Caki2 (cell line): ENCODE data around the gene STUM. TPM values are rescaled to one million over a fixed set of nuclear protein-coding genes. Genes with fewer than 3 reads are reported as not detected.

Experiments used
- DNase-seq: peaks from one replicate; pipeline ENCODE4 v3.0.0-alpha.2; 2015; ENCODE audit warnings: low read depth
- in situ Hi-C: cut with HindIII; loops from 2 replicates; pipeline ENCODE4 v1.10.0; 2016; ENCODE audit warnings: low sequenced_read_pairs, low pct_unique_long_range_greater_than_20kb, mixed read lengths
- total RNA-seq: library from RNA; depleted of rRNA; stranded (reverse); fragments of >200 nt; shearing (Covaris generic); gene quantifications from 2 replicates; pipeline ENCODE4 v1.2.3, GENCODE V29; 2014; ENCODE audit warnings: low replicate concordance; rRNA removed

Gene STUM
- total RNA-seq, 1 experiment from 2014 or later, result not detected

DNA sequence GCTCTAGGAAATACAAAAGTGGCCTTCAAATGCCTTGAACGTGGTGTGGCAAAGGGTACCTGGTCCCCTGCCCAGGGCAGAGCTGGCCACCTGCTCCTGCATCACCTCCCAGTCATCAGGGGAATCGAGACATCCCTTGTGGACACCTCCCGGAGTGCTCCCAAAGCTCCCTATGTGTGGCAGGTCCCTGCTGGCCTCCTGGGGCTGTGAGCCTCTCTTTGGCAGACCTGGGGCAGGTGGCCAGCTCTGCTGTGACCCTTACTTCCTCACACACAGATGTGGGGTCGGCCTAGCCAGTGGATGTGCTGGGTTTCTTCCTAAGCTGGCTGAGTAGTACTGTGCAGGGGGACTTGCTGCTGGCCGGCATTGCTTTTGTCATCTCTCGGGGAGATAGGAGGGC lies 104.0 kb downstream of the STUM start:
- DNase-seq, result no peak
- in situ Hi-C loops, result no loop called here

DNA sequence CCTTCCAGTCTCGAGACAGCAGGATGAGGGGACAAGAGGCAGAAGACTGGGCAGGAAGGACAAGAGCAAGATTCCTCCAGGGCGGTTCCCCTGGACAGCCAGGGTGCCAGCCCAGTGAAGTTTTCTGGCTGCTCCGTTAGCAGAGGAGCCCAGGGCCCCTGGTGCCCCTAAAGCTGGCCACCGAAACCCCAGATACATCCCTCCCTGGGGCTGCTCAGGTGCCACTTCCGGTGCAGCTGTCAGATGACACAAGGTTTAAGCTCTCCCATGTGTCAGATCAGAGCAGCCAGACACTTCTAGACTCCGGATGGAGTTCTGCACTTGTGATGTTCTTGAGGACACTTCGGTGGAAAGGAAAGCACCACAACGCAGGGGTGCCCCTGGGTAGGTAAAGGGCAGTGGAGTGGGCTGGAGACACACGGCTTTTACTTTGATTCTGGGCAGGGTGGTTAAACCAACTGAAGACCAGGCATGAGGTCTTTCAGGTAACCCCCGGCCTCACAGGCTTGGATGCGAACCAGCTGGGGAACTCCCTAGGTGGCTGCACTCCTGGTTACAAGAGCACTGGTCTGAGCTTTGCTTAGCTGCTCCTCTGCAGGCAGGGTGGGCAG lies 104.9 kb downstream of the STUM start:
- in situ Hi-C loops, result no loop called here
- DNase-seq, result no peak

GRCh38 chr1:226654046-226654667 lies 105.6 kb downstream of the STUM start:
- in situ Hi-C loops, result no loop called here
- no peak for DNase-seq

DNA sequence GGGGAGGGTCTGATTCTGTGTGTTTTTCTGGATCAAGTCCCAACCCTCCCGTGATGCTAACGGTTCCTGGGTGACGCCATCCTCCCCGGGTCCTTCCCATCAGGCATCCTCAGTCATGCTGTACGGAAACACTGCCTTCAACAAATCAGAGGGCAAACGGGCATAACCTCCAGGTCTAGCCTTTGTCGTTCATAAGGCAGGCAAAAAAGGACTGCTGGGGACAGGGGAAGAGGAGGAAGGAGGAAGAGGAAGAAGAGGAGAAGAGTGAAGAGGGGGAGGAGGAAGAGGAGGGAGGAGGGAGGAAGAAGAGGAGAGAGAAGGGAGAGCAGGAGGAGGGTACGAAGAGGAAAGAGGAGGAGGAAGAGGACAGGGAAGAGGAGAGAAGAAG lies 106.1 kb downstream of the STUM start:
- in situ Hi-C loops, result no loop called here
- DNase-seq, result no peak

DNA sequence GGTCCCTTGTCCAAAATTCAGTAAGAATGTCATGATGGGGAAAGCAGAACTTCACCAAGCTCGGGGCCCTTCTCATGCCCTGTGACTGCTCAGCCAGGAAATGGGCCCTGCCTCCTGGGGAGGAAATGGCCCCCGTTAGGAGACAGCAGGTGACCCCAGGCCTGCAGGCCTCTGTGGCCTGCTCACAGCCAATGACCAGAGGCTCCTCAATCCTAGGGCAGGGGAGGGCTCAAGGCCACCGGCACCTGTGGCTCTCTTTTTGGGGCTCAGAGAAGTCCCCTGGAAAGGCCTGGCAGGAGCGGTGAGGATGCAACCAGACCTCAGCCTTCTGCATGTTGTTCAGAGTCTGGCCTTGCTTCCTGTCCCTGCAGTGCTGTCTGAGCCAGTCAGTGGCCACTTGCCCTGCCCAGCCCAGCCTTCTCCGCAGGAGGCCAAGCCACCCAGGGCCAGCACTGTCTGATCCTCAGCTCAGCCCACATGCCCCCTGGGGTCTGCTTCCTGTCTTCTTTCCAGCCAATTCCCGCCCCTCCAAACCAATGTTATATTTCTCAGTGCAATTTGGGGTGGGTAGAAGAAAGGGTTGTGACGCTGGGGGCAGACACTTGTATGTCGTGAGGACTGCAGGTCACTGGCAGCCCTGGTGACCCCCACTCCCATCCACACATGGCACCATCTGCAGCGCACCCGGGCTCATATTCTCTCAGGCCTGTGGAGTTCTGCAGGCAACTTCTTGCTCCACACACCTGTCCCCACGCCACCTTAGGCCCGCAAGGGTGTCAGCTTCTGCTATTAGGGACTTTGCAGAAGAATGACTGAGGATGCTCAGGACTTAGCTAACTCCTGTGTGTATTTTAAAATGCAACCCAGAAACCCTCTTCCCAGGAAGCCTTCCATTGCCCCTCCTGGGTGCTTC lies 106.9 kb downstream of the STUM start:
- in situ Hi-C loops, result no loop called here
- no peak for DNase-seq

GRCh38 chr1:226656201-226656600 lies 107.6 kb downstream of the STUM start:
- in situ Hi-C loops, result no loop called here
- no peak for DNase-seq

GRCh38 chr1:226656601-226657277 lies 108.2 kb downstream of the STUM start:
- in situ Hi-C loops, result no loop called here
- DNase-seq, result no peak

- no peak for DNase-seq
- in situ Hi-C loops, result no loop called here
Measured at GRCh38 chr1:226657895-226658545, 109.5 kb downstream of the STUM start.

DNA sequence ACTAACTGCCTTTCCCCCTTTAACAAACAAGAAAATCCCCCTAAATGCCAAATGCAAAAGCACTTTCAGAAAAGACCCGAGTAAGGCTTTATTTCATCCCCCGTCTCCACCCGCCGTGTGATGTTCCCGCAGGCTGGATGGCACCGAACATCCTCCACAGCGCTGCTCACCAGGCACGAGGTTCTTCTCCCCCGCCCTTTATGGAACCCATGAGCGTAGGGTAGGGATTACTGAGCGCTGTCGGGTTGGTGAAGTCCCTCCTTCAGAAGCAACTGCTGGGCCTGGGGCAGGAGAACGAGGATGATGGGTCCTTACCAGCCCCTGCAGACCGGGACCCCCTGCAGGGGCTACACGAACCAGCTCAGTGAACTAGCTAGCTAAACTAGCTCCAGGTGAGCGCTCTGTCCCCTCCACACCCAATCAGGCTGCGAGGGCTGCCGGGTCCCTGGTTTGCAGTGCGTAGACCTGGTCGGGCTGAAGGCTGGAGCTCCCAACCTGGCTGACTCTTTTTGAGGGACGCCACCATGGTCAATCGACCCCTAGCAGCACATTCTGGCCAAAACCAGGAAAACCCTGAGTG lies 110.1 kb downstream of the STUM start:
- DNase-seq, result no peak
- in situ Hi-C loops, result no loop called here

Other genes starting within 250 kb of the STUM start
- 6.7 and 6.8 TPM in 2 replicates for gene LIN9, start 239.6 kb upstream of the STUM start, total RNA-seq
- 147 and 179 TPM in 2 replicates for gene PARP1, start 140.7 kb upstream of the STUM start, total RNA-seq
- 0.07 and 0.43 TPM in 2 replicates for gene ITPKB, start 190.5 kb downstream of the STUM start, total RNA-seq